ENCODE measurements around the gene CRIP2.

DNA sequence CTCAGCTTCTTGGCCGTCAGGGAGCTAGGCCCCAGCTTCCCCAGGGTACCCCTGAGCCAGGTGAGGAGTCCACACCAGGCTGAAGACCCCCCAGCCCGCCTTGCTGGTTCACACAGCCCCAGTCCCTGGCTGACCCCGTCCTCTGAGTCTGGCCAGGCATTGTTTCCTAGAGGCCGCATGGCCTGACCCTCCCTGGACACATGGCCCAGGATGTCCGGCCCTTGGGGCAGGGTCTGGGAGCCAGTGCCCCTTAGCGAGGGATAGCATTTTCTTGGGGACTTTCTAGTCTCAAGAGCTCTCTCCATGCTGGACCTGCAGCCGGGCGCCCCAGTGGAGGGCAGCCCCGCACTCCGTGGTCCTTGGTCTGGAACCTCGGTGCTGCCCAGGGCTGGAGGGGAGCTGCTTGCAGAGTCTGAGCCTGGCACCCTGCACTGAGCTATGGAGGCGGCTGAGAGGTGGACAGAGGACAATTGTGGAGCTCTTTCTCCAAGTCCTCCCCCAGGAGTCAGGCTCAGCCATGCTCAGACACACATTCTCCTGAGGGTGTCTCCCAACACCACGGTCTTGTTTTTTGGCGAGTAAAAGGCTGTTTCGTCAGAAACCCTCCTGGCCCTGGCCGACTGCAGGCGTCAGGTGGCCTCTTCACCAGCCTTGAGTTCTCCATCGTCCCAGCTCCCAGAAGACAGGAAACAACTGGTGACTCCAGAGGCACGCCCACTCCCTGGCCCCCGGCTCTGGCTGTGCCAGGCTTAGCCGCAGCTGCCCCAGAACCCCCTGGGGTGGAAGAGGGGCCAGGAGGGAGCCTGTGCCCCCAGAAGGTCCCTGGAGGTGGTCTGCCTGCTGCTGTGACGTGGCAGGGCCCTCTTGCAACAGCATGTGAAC, 17.6 kb upstream of the CRIP2 start:
- TF ChIP-seq, protein P1, sequence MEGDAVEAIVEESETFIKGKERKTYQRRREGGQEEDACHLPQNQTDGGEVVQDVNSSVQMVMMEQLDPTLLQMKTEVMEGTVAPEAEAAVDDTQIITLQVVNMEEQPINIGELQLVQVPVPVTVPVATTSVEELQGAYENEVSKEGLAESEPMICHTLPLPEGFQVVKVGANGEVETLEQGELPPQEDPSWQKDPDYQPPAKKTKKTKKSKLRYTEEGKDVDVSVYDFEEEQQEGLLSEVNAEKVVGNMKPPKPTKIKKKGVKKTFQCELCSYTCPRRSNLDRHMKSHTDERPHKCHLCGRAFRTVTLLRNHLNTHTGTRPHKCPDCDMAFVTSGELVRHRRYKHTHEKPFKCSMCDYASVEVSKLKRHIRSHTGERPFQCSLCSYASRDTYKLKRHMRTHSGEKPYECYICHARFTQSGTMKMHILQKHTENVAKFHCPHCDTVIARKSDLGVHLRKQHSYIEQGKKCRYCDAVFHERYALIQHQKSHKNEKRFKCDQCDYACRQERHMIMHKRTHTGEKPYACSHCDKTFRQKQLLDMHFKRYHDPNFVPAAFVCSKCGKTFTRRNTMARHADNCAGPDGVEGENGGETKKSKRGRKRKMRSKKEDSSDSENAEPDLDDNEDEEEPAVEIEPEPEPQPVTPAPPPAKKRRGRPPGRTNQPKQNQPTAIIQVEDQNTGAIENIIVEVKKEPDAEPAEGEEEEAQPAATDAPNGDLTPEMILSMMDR (IDR thresholded peaks at IDR 0.05 in 4 of 5, conservative IDR thresholded peaks at IDR 0.05 in 1 of 5), result no peak
- no peak for TF ChIP-seq POLR2A (IDR thresholded peaks at IDR 0.05)

Measured in gastrocnemius medialis (tissue), 4 donors.